Liver (tissue), 2 donors: Measurements from ENCODE around the gene PPWD1.

ENCODE experiments used
- CTCF ChIP-seq: fragments of 150-350 bp; IDR thresholded peaks from 2 replicates; pipeline ENCODE4 v1.5.1; 2017; ENCODE audit warnings: improper control_type of control experiment, low read depth, low read length; ENCODE audit not compliant: missing input control
- FOXA1 ChIP-seq: IDR thresholded peaks from 2 replicates; pipeline ENCODE4 v1.6.1; 2016; ENCODE audit warnings: antibody characterized with exemption
- MAX ChIP-seq: IDR thresholded peaks from 2 replicates; pipeline ENCODE4 v1.6.1; 2016; ENCODE audit warnings: antibody characterized with exemption
- donor health status: healthy.

GRCh38 chr5:65611524-65611923, 48.4 kb downstream of the PPWD1 start:
- TF ChIP-seq CTCF, result no peak
- no peak for TF ChIP-seq MAX
- no peak for TF ChIP-seq FOXA1
